Measurements from ENCODE around the gene EP400. TPM values are rescaled to one million over a fixed set of nuclear protein-coding genes. Genes with fewer than 3 reads are reported as not detected.
"Not testable (repeated sequence)": the region's sequence is repeated elsewhere in the genome, so short reads cannot be mapped to it uniquely, and the experiment has no call there.

The EP400 gene
- total RNA-seq, 1 experiment from 2014 or later = 61.7 TPM

GRCh38 chr12:132046561-132046960 lies 96.8 kb downstream of the EP400 start:
- no CpG with 5 or more reads among the region's 11 CpGs for WGBS (ENCODE audit: extremely low coverage, insufficient read length, low lambda C conversion rate)
- peak overlapping the region; percentile 66 to 98 (median 85) for H3K27ac Mint-ChIP-seq

GRCh38 chr12:132047630-132048029 lies 97.9 kb downstream of the EP400 start:
- not testable (repeated sequence) for H3K23ac ChIP-seq (ENCODE audit: insufficient read length, low read depth, low read length); H3K9ac ChIP-seq (ENCODE audit: extremely low read depth, insufficient read length, low read length); H2BK120ac ChIP-seq (ENCODE audit: low read depth, low read length, poor library complexity, severe bottlenecking); H2BK5ac ChIP-seq (ENCODE audit: insufficient read length, low read length); H3K79me2 ChIP-seq (ENCODE audit: insufficient read depth, low read length); H2BK20ac ChIP-seq (ENCODE audit: low read depth, low read length, poor library complexity, severe bottlenecking); H2AK5ac ChIP-seq (ENCODE audit: insufficient read length, low read length); H3K27me3 Mint-ChIP-seq (ENCODE audit: low read depth); H3K4ac ChIP-seq (ENCODE audit: low read depth, low read length); H3K9me3 ChIP-seq (ENCODE audit: control insufficient read depth, low read depth, low read length); H3K18ac ChIP-seq (ENCODE audit: insufficient read length, low read depth, low read length); H2AFZ ChIP-seq (ENCODE audit: low read length); H3K79me1 ChIP-seq (ENCODE audit: insufficient read depth, low read depth, low read length, poor library complexity, severe bottlenecking); H3K9me3 Mint-ChIP-seq; H2BK15ac ChIP-seq (ENCODE audit: low read depth, low read length); H4K5ac ChIP-seq (ENCODE audit: insufficient read length, low read depth, low read length); H3K27me3 ChIP-seq (ENCODE audit: insufficient read depth, low read length); H4K91ac ChIP-seq (ENCODE audit: insufficient read length, low read depth, low read length); H3K4me2 ChIP-seq (ENCODE audit: insufficient read depth, insufficient read length, low read length); H3K4me1 ChIP-seq (ENCODE audit: insufficient read depth, low read length); H4K20me1 ChIP-seq (ENCODE audit: control insufficient read depth, insufficient read depth, insufficient read length); H3K23me2 ChIP-seq (ENCODE audit: insufficient read length, low read depth, low read length, poor library complexity, severe bottlenecking); H3T11ph ChIP-seq (ENCODE audit: low read length); H2BK12ac ChIP-seq (ENCODE audit: insufficient read length, low read depth, low read length); H3K27ac ChIP-seq (ENCODE audit: insufficient read length, low read depth, low read length); H3K14ac ChIP-seq (ENCODE audit: insufficient read depth, low read length); H4K8ac ChIP-seq (replicated peaks; ENCODE audit: insufficient read length, low read depth, low read length); H3K56ac ChIP-seq (ENCODE audit: insufficient read length, low read depth, low read length)
- H3K36me3 Mint-ChIP-seq (ENCODE audit: insufficient read depth in 1 of 3, low read depth in 3 of 3) = peaks cover 61 to 88% (median 77%) of the 10 kb centered on the region in 3 experiments
- no CpG with 5 or more reads among the region's 11 CpGs for WGBS (ENCODE audit: extremely low coverage, insufficient read length, low lambda C conversion rate)
- peak overlapping the region; percentile 74 to 98 (median 90) for H3K27ac Mint-ChIP-seq
- peaks cover 20 to 29% of the 10 kb centered on the region in 2 experiments for H3K4me1 Mint-ChIP-seq
- peak overlapping the region in 1 of 2 experiments; percentile 59; a peak in 2 of 5 replicates for H3K4me3 Mint-ChIP-seq
- peak; percentile 57 for DNase-seq

More at GRCh38 chr12:132046561-132046960, 96.8 kb downstream of the EP400 start:
- H3K4me3 Mint-ChIP-seq = peak overlapping the region in 1 of 2 experiments; percentile 13; a peak in 1 of 5 replicates
- Histone ChIP-seq H2BK15ac (ENCODE audit: low read depth, low read length) (no peak overlapping the region), H3K27ac (ENCODE audit: insufficient read length, low read depth, low read length) (peak overlapping the region; percentile 6), H4K20me1 (ENCODE audit: control insufficient read depth, insufficient read depth, insufficient read length) (no peaks in the 10 kb centered on the region), H4K91ac (ENCODE audit: insufficient read length, low read depth, low read length) (no peak overlapping the region), H3K9me3 (ENCODE audit: control insufficient read depth, low read depth, low read length) (no peaks in the 10 kb centered on the region), H3K4ac (ENCODE audit: low read depth, low read length) (no peak overlapping the region), H2BK120ac (ENCODE audit: low read depth, low read length, poor library complexity, severe bottlenecking) (no peak overlapping the region), H3K14ac (ENCODE audit: insufficient read depth, low read length) (no peak overlapping the region; the same call in 1 of the 2 replicates), H3K79me2 (ENCODE audit: insufficient read depth, low read length) (peaks cover 5% of the 10 kb centered on the region), H3K56ac (ENCODE audit: insufficient read length, low read depth, low read length) (no peak overlapping the region), H2AK5ac (ENCODE audit: insufficient read length, low read length) (no peak overlapping the region), H3K23me2 (ENCODE audit: insufficient read length, low read depth, low read length, poor library complexity, severe bottlenecking) (no peaks in the 10 kb centered on the region), H3K27me3 (ENCODE audit: insufficient read depth, low read length) (no peaks in the 10 kb centered on the region), H3K4me2 (ENCODE audit: insufficient read depth, insufficient read length, low read length) (no peak overlapping the region), H4K5ac (ENCODE audit: insufficient read length, low read depth, low read length) (no peak overlapping the region), H3K79me1 (ENCODE audit: insufficient read depth, low read depth, low read length, poor library complexity, severe bottlenecking) (no peaks in the 10 kb centered on the region), H2AFZ (ENCODE audit: low read length) (no peak overlapping the region), H2BK20ac (ENCODE audit: low read depth, low read length, poor library complexity, severe bottlenecking) (no peak overlapping the region), H3K23ac (ENCODE audit: insufficient read length, low read depth, low read length) (no peak overlapping the region), H3T11ph (ENCODE audit: low read length) (no peak overlapping the region), H3K4me1 (ENCODE audit: insufficient read depth, low read length) (peaks cover 9% of the 10 kb centered on the region; the same call in 1 of the 2 replicates), H2BK5ac (ENCODE audit: insufficient read length, low read length) (no peak overlapping the region), H3K9ac (ENCODE audit: extremely low read depth, insufficient read length, low read length) (no peak overlapping the region), H4K8ac (replicated peaks; ENCODE audit: insufficient read length, low read depth, low read length) (no peak overlapping the region), H2BK12ac (ENCODE audit: insufficient read length, low read depth, low read length) (no peak overlapping the region), H3K18ac (ENCODE audit: insufficient read length, low read depth, low read length) (no peak overlapping the region)
- H3K9me3 Mint-ChIP-seq = peaks cover 3 to 8% of the 10 kb centered on the region in 2 experiments; a peak in 3 of 5 replicates
- no peaks in the 10 kb centered on the region for H3K27me3 Mint-ChIP-seq (ENCODE audit: low read depth)
- peaks cover 60 to 84% (median 70%) of the 10 kb centered on the region in 3 experiments for H3K36me3 Mint-ChIP-seq (ENCODE audit: insufficient read depth in 1 of 3, low read depth in 3 of 3)
- no peak for TF ChIP-seq CTCF (conservative IDR thresholded peaks at IDR 0.05)
- H3K4me1 Mint-ChIP-seq = peaks cover 20 to 29% of the 10 kb centered on the region in 2 experiments
- DNase-seq = no peak
